ENCODE data around the gene RNF180. TPM values are rescaled to one million over a fixed set of nuclear protein-coding genes. Genes with fewer than 3 reads are reported as not detected.

Gene RNF180
- total and polyA plus RNA-seq, 2 donors (not counting 3 experiments of a cell fraction or from before 2014, with no cell fraction given), result 0.62 to 5.6 TPM

DNA sequence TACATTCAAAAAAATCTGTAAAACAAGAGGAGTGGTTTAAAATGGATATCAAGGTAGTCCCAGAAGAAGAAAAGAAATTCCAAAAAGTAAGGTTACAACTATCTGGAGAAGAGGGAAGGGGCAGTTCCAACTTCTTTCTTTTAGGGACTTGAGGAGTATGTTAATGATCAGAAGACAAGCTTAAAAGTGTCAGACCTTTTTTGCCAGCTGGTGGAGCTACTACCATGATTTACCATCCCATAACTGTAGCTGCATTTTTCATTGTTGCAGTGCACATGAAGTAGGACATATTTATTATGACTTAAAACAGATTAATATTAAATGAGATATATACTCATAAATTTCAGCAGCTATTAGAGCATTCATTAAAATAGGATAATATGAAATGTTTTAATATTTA lies 181.7 kb downstream of the RNF180 start:
- no peak overlapping the region for H3K4me2 ChIP-seq (ENCODE audit: insufficient read depth, low read length)
- BruUV-seq (replicated peaks), result no TSS peak
- CTCF ChIA-PET, result interaction anchor here (0.9 to 2.4 kb wide), 9 partner anchors 9 to 268 kb away, joined by 3 to 36 read pairs (median 3); no protein-coding TSS in a partner anchor
- H2AFZ ChIP-seq (ENCODE audit: low read depth, low read length), result no peak overlapping the region
- POLR2A ChIA-PET, result no interaction called here
- intact Hi-C loops (cut with micrococcal nuclease), result no loop called here
- dilution Hi-C loops (cut with MboI; ENCODE audit: extremely low pct_ligation_motif_present, low sequenced_read_pairs), result no loop called here
- no peaks in the 10 kb centered on the region for H3K4me1 ChIP-seq (ENCODE audit: control insufficient read depth, extremely low read depth, insufficient read depth, low read length)
- H3K9me3 ChIP-seq (replicated peaks; ENCODE audit: control insufficient read depth, insufficient read depth, low read length), result no peaks in the 10 kb centered on the region
- FAIRE-seq (no peak), DNase-seq (ENCODE audit: low read depth, low spot score) (peak; percentile 14)
- H3K27ac ChIP-seq (ENCODE audit: insufficient read depth, low read depth, low read length), result no peak overlapping the region
- H3K27me3 ChIP-seq (ENCODE audit: control insufficient read depth in 2 of 2, insufficient read depth in 2 of 2, low read length in 2 of 2), result no peaks in the 10 kb centered on the region
- TF ChIP-seq EZH2 (IDR thresholded peaks at IDR 0.05; ENCODE audit: borderline replicate concordance, low read depth, low read length, severe bottlenecking), result no peak
- TF ChIP-seq, protein P1, sequence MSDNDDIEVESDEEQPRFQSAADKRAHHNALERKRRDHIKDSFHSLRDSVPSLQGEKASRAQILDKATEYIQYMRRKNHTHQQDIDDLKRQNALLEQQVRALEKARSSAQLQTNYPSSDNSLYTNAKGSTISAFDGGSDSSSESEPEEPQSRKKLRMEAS (IDR thresholded peaks at IDR 0.05; ENCODE audit: insufficient read depth, insufficient read length), result no peak
- no peak for TF ChIP-seq GATA2 (IDR thresholded peaks at IDR 0.05; ENCODE audit: insufficient read depth, insufficient read length, low read depth, low read length)
- no peak for TF ChIP-seq MYC (IDR thresholded peaks at IDR 0.05; ENCODE audit: low read depth, low read length)
- no peak for TF ChIP-seq JUN (IDR thresholded peaks at IDR 0.05; ENCODE audit: borderline replicate concordance, insufficient read depth, insufficient read length, low read depth)
- no peak for TF ChIP-seq FOS (IDR thresholded peaks at IDR 0.05; ENCODE audit: borderline replicate concordance, insufficient read depth, low read length)
- TF ChIP-seq POLR2A (IDR thresholded peaks at IDR 0.05; ENCODE audit: low read depth, low read length), result no peak
- TF ChIP-seq, protein P2, sequence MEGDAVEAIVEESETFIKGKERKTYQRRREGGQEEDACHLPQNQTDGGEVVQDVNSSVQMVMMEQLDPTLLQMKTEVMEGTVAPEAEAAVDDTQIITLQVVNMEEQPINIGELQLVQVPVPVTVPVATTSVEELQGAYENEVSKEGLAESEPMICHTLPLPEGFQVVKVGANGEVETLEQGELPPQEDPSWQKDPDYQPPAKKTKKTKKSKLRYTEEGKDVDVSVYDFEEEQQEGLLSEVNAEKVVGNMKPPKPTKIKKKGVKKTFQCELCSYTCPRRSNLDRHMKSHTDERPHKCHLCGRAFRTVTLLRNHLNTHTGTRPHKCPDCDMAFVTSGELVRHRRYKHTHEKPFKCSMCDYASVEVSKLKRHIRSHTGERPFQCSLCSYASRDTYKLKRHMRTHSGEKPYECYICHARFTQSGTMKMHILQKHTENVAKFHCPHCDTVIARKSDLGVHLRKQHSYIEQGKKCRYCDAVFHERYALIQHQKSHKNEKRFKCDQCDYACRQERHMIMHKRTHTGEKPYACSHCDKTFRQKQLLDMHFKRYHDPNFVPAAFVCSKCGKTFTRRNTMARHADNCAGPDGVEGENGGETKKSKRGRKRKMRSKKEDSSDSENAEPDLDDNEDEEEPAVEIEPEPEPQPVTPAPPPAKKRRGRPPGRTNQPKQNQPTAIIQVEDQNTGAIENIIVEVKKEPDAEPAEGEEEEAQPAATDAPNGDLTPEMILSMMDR (IDR thresholded peaks at IDR 0.05; ENCODE audit: extremely low read depth in 1 of 2, insufficient read depth in 1 of 2, low read depth in 1 of 2, low read length in 2 of 2), result no peak
- TF ChIP-seq POLR2AphosphoS5 (IDR thresholded peaks at IDR 0.05; ENCODE audit: insufficient read depth, low read depth, low read length), result no peak
- no peak overlapping the region for H3K9ac ChIP-seq (replicated peaks; ENCODE audit: extremely low read depth, insufficient read depth, low read length)
- no peaks in the 10 kb centered on the region for H4K20me1 ChIP-seq (replicated peaks; ENCODE audit: control insufficient read depth, extremely low read depth, insufficient read depth, low read length)
- H3K36me3 ChIP-seq (ENCODE audit: control insufficient read depth in 2 of 2, extremely low read depth in 1 of 2, insufficient read depth in 2 of 2, low read length in 2 of 2), result no peaks in the 10 kb centered on the region
- H3K79me2 ChIP-seq (ENCODE audit: control insufficient read depth, insufficient read depth, low read length), result no peaks in the 10 kb centered on the region
- no peaks in the 10 kb centered on the region for H3K9me1 ChIP-seq (replicated peaks; ENCODE audit: control insufficient read depth, extremely low read depth, insufficient read depth, low read length)
- H3K4me3 ChIP-seq (replicated peaks in 1 of 3; ENCODE audit: insufficient read depth in 1 of 3, low read depth in 1 of 3, low read length in 3 of 3), result no peak overlapping the region

Measured in endothelial cell of umbilical vein (primary cell).